A549 treated with CpdA at 1 μM for 4 hours (cell line): Measurements from ENCODE around the gene HSP90AA1. TPM values are rescaled to one million over a fixed set of nuclear protein-coding genes. Genes with fewer than 3 reads are reported as not detected.

Experiments used
- total RNA-seq: library from RNA; stranded (reverse); fragments of 200-300 nt; extraction: Qiagen RNA extraction; gene quantifications from 5 replicates; pipeline ENCODE4 v1.2.3, GENCODE V29; 2022; ENCODE audit warnings: low read depth

The HSP90AA1 gene
- total RNA-seq: 890 to 1,306 TPM (median 934 TPM) in 5 replicates

DNA sequence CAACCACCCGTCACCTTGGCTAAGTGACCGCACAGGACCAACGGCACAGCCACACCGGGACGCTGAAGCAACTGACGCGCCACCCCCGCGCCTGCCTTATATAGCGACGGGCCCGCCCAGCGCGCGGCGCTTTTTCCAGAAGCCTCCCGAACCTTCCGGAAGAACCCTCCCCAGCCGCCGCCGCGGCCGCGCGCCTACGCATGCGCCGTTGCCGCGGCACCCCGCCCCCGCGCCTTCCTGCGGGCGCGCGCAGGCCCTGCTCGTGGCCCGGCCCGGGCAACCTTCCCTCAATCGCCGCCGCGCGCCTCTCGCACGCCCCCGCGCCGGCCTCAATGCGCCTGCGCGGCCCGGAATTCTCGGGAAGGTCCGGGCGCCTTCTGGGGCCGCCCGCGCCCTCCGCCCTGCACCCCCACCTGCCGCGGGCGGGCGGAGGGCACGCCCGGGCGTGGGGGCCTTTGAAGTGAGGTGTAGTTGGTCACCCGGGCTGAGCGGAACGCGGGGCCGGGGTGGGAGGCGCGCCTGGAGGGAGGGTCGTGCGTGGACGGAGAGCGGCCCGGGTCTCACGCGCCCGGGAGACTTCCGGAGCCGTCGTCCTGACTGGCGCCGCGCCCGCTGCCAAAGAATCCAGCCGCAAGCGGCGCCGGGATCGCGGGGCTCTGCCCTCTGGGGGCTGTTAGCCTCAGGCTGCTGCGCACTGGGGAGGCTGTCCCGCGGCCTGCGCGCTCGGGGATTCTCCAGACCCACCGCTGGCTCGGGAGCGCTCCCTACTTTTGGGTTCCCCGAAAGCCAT, at the start of gene HSP90AA1:
Gene HSP90AA1 (minus strand): TSS at position 73 of the 790 bp plus-strand sequence. CDS start 666 bp downstream, outside the sequence.

Other genes with a start within 250 kb of the HSP90AA1 start
- 228 to 260 TPM (median 246 TPM) in 5 replicates for gene DYNC1H1, start 122.5 kb downstream of the HSP90AA1 start, total RNA-seq
- gene WDR20, start 52.9 kb upstream of the HSP90AA1 start, total RNA-seq: 21.8 to 23.6 TPM (median 22.5 TPM) in 5 replicates
- gene MOK, start 218.1 kb upstream of the HSP90AA1 start, total RNA-seq: 22.5 to 30.9 TPM (median 25.5 TPM) in 5 replicates
- 5.3 to 6.7 TPM (median 5.8 TPM) in 5 replicates for gene ZNF839, start 232.7 kb upstream of the HSP90AA1 start, total RNA-seq